ENCODE data around the gene FADS1.

The FADS1 gene

GRCh38 chr11:61761440-61762222 is 55.2 kb downstream of the FADS1 start:
- no peak for TF ChIP-seq CTCF (conservative IDR thresholded peaks at IDR 0.05; ENCODE audit: control insufficient read depth, insufficient read depth, low read depth, low read length)
- H3K4me3 ChIP-seq (ENCODE audit: control insufficient read depth, low read depth, low read length), result no peak overlapping the region
- DNase-seq (ENCODE audit: low read depth), result no peak

- TF ChIP-seq CTCF (conservative IDR thresholded peaks at IDR 0.05; ENCODE audit: control insufficient read depth, insufficient read depth, low read depth, low read length), result no peak
- no peak for DNase-seq (ENCODE audit: low read depth)
- H3K4me3 ChIP-seq (ENCODE audit: control insufficient read depth, low read depth, low read length), result no peak overlapping the region
Measured at GRCh38 chr11:61760946-61761345, 55.9 kb downstream of the FADS1 start.

- no peak overlapping the region for H3K4me3 ChIP-seq (ENCODE audit: control insufficient read depth, low read depth, low read length)
- no peak for TF ChIP-seq CTCF (conservative IDR thresholded peaks at IDR 0.05; ENCODE audit: control insufficient read depth, insufficient read depth, low read depth, low read length)
- DNase-seq (ENCODE audit: low read depth), result no peak
Measured at GRCh38 chr11:61757213-61757862, 59.5 kb downstream of the FADS1 start.

- no peak for TF ChIP-seq CTCF (conservative IDR thresholded peaks at IDR 0.05; ENCODE audit: control insufficient read depth, insufficient read depth, low read depth, low read length)
- DNase-seq (ENCODE audit: low read depth), result peak; percentile 36
- no peak overlapping the region for H3K4me3 ChIP-seq (ENCODE audit: control insufficient read depth, low read depth, low read length)
Measured at GRCh38 chr11:61756452-61757212, 60.2 kb downstream of the FADS1 start.

GRCh38 chr11:61756147-61756451 is 60.7 kb downstream of the FADS1 start:
- TF ChIP-seq CTCF (conservative IDR thresholded peaks at IDR 0.05; ENCODE audit: control insufficient read depth, insufficient read depth, low read depth, low read length), result no peak
- no peak overlapping the region for H3K4me3 ChIP-seq (ENCODE audit: control insufficient read depth, low read depth, low read length)
- DNase-seq (ENCODE audit: low read depth), result no peak

- no peak for DNase-seq (ENCODE audit: low read depth)
- H3K4me3 ChIP-seq (ENCODE audit: control insufficient read depth, low read depth, low read length), result no peak overlapping the region
- no peak for TF ChIP-seq CTCF (conservative IDR thresholded peaks at IDR 0.05; ENCODE audit: control insufficient read depth, insufficient read depth, low read depth, low read length)
Measured at GRCh38 chr11:61754534-61755482, 62.0 kb downstream of the FADS1 start.
